ENCODE measurements around the gene SMG6. TPM values are rescaled to one million over a fixed set of nuclear protein-coding genes. Genes with fewer than 3 reads are reported as not detected.
"Not testable (repeated sequence)": the region's sequence is repeated elsewhere in the genome, so short reads cannot be mapped to it uniquely, and the experiment has no call there.

SMG6 gene
- total RNA-seq, 1 donor from 2014 or later: 58.7 TPM

DNA sequence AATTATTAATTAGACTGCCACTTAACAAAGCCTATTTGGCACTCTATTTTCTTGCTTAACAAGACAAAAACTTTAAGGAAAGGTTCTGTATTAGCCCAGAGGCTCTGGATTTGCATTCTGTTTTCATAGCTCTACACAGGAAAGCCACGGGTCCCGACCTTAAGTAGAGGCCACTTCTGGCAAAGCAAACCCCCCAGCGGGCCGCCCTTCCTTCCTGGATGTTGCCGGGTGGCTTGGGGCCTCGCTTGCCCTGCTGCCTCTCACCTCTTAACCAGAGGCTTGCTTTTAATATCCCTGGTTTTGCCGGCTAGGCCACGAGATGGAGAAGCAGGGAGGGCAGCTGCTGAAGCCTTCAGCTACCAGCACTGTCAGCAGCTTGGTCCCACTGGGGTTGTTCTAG lies 282.9 kb downstream of the SMG6 start:
- ATAC-seq: no peak
- DNase-seq (ENCODE audit: low spot score): no peak
- intact Hi-C loops (cut with DNase I): loop anchor here (10.0 kb wide), 1 partner anchor 116 kb away; no protein-coding TSS in a partner anchor

DNA sequence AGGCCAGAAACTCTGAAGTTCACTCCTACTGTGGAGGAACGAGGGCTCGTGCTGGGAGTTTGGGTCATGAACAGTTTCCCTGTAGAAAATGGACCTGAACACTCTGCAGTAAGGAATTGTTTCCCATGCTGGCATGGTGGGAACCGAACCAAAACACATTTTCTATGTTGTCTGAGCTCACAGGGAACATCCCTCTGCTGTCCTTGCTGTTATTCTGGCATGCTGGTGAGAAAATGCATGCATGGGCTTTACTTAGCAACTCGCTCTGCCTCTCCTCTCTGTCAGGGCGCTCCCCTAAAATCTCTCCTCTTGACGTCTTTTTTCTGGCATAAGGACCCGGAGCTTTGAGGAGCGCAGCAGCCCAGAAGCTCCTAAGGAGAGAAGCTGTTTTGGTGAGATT lies 283.9 kb downstream of the SMG6 start:
- no peak for DNase-seq (ENCODE audit: low spot score)
- no peak for ATAC-seq
- intact Hi-C loops (cut with DNase I): loop anchor here (10.0 kb wide), 1 partner anchor 115 kb away; no protein-coding TSS in a partner anchor

DNA sequence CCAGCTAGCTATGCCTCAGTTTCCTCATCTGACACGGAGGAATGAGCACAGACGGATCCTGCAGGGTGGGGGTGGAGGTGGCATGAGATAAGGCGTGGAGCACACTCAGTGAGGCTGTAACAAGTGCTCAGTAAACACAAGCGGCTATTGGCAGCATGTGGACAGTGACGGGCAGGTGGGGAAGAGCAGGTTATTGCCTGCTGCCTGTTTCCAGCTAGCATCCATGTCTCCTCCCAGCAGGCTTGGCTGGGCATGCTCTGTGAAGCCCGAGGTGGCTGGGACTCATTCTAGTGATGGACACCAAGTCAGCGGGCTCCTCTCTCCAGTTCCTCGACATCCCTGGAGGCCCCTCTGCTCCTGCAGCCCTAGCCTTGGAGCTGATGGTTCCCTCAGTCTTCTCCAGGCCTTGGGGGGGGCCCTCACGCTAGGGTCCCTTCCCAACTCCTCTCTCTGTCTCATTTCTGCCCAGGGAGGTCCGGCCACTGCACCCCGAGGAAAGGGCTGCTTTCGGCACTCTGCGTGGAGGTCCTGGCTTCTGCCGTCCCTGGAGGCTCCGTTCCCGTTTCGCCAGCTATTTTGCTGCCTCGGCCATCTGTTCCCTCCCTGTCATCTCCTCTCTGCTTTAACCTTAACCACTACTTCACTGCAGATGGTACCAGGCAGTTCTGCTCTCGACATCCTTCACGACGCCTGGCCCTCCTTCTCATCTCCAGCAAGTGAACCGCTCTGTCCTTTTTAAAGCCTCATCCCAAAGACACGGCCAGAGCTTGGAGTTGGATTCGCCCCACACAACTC lies 284.7 kb downstream of the SMG6 start:
- intact Hi-C loops (cut with DNase I): no loop called here
- no peak for ATAC-seq
- no peak for DNase-seq (ENCODE audit: low spot score)

DNA sequence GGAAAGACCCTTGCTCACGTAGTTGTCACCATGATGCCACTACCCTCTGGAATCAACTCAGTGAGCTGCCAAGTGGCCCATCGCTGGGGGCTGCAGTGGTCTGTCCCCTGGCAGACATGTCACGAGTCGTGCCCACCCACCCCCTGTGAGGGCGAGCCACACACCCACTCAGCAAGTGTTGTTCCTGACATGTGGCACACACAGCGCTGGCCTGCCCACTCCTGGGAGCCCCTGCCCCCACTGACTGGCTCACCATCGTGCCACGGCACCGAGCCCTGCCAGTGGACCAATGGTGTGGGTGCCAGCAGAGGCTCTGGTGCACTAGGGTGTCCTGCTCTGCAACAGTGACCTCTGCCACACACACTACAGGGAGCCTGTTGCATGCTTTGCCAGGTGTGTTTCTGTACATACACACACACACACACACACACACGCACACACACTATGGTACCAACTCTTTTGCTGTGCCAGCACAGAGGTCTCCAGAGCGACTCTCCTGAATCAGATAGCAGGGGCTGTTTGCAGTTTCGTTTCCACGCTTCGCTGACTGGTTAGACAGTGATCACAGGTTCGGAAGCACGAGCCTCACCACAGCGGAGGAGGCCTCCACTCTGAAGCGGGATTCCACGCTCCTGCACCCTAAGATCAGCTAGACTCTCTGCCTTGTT lies 286.2 kb downstream of the SMG6 start:
- intact Hi-C loops (cut with DNase I): no loop called here

DNA sequence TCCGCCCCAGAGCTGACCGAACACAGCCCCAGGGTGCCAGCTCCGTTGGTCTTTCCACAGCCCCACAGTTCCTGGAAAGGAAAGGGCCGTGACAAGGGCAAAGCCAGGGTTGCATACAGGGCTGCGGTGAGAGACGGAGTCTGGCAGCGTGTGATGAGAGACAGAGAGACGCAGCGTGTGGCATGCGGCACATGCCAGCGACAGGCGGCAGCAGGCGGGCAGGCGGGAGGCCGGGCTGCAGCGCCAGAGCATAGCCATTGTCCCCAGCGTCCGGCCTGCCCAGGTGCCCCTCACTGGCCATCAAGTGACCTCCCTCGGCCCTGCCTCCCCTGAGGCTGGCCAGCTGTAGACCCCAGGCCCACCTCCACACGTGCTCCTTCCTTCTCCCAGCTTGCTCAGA lies 287.1 kb downstream of the SMG6 start:
- no peak for ATAC-seq
- intact Hi-C loops (cut with DNase I): no loop called here

More for the DNA sequence above, 286.2 kb downstream of the SMG6 start:
- DNase-seq (ENCODE audit: low spot score): no peak
- ATAC-seq: no peak

DNA sequence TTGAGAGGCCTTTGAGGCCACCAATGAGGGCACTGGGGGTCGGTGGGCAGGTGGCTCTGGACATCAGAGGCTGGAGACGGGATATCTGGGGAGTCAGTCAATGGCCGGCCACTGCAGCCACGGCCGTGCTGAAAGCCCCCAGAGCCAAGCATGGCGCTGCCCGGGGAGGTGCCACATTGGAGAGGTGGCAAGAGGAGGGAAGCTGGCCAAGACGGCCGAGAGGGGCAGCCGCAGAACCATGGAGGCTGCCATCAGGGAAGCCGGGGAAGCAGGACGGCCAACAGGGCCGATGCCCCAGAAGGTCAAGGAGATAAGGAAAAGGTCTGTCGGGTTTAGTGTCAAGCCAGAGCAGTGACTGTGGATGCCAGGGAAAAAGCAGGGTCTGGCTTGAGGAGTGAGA lies 288.3 kb downstream of the SMG6 start:
- ATAC-seq (no peak), DNase-seq (ENCODE audit: low spot score) (no peak)
- intact Hi-C loops (cut with DNase I): no loop called here

More for the DNA sequence above, 287.1 kb downstream of the SMG6 start:
- DNase-seq (ENCODE audit: low spot score): no peak

DNA sequence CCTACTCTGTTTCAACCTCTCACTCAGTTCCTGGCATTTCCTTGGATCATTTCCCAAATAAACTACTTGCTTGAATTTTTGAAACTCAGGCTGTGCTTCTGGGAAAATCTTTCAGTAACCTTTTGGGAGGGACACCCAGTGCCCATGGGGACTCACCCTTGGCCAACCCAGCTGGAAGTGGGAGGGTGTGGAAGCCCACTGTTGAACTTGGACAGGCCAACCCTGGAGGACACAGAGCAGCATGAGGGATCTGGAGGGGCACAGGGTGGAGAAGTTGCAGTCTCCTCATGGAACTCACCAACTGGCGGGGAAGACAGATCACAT lies 289.6 kb downstream of the SMG6 start:
- ATAC-seq (no peak), DNase-seq (ENCODE audit: low spot score) (no peak)
- intact Hi-C loops (cut with DNase I): no loop called here

DNA sequence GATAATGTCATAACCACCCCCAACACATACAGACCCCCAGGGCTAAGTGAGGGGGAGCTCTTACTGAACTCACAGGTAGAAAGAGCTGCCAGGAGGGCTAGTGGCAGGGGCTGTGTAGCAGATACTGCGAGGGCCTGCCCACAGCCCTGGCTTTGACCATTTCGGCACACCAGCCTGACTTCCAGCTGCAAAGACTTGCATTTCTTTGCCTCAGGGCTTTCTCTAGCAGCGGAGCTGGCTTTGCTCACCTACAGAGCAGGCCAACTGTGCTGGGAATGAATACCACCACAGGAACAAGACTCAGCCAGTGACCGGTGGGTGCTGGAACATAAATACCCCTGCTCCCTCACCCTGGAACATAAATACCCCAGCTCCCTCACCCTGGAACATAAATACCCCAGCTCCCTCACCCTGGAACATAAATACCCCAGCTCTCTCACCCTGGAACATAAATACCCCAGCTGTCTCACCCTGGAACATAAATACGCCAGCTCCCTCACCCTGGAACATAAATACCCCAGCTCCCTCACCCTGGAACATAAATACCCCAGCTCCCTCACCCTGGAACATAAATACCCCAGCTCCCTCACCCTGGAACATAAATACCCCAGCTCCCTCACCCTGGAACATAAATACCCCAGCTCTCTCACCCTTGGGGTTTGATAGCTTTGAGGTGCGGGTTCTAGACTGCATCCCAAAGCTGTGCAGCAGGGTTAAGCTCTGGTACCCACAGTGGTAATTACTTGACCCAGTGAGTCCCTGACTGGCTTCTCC lies 290.2 kb downstream of the SMG6 start:
- not testable (repeated sequence) for ATAC-seq

DNA sequence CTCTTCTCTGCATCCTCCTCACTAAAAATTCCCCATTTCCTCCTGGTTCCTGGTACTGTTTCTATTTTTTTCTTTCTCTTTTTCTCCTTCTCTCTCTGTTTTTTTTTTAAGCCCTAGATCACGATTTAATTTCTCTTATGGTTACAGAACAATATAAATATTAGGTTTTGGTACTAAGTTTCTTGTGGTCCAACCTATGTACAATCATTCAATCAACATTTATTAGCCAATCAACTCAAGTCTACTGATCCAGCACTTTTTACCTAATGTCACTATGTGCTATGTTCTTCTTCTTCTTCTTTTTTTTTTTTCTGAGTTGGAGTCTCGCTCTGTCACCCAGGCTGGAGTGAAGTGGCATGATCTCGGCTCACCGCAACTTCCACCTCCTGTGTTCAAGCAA lies 291.1 kb downstream of the SMG6 start:
- intact Hi-C loops (cut with DNase I): no loop called here
- DNase-seq (ENCODE audit: low spot score) (no peak), ATAC-seq (no peak)

More for the DNA sequence above, 290.2 kb downstream of the SMG6 start:
- intact Hi-C loops (cut with DNase I); DNase-seq (ENCODE audit: low spot score): not testable (repeated sequence)

DNA sequence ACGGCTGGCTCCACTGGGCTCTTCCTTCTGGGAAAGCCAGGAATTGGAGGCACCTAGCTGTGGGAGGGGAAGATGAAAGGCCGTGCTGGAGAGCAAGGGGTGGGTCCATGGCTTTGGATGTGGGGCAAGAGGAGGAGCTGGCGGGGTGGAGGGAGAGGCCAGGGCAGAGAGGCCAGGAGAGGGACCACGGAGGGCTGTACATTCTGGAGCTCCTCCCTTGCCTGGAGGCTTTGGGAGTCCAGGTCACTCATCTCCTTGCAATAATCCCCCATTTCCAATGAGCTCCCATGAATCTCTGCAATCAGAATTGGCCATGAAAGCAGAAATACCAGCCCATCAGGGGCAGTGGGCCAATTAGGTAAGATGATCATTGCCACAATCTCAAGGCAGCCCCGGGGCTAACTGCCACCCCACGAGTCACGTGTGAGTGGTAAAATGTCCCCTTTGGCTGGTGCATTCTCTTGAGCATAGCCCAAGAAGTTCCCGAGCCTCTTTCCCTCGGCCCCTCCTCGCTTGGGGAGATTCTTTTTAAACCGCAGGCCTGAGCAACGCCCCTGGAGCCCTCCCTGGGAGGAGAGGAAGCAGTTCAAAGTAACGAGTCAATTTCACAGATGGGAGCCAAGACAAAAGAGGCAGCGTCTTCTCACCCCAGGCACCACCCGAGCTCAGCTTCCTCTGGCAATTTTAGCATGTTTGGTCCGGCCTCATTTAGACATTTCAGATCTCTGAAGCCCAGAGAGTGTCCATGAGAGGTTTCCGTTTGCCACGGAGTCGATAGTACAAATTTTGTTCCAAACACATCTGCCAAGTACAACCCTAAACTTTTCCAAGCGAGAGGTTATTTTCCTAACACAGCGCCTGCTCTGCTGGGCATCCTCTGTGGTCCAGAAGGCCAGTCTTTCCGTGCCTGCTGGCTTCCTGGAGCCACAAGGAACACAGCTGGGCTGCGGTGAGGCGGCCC lies 291.9 kb downstream of the SMG6 start:
- peak; percentile 92 for ATAC-seq
- DNase-seq (ENCODE audit: low spot score): peak; percentile 76
- intact Hi-C loops (cut with DNase I): no loop called here

Small RNA genes lying within 50 kb of the gene (microRNA-seq; reads per million reads assigned to microRNA genes)
- gene MIR132 (571 reads per million, percentile 77 among the genes with 10 or more reads in this experiment), gene MIR212 (43.4 reads per million, percentile 45 among the genes with 10 or more reads in this experiment)

Other genes starting within 250 kb of the SMG6 start
- 85.0 TPM for gene HIC1, start 248.7 kb downstream of the SMG6 start, total RNA-seq
- 10.0 TPM for gene SRR, start 165 bp upstream of the SMG6 start, total RNA-seq
- 18.4 TPM for gene TSR1, start 32.7 kb upstream of the SMG6 start, total RNA-seq
- gene SGSM2, start 33.7 kb upstream of the SMG6 start, total RNA-seq: 59.3 TPM
- 37.7 TPM for gene MNT, start 97.3 kb upstream of the SMG6 start, total RNA-seq
- gene METTL16, start 208.1 kb upstream of the SMG6 start, total RNA-seq: 39.0 TPM